NCI-H2227 (cell line): ENCODE measurements around the gene VAV3.
"Not testable (repeated sequence)": the region's sequence is repeated elsewhere in the genome, so short reads cannot be mapped to it uniquely, and the experiment has no call there.

ENCODE experiments used
- DNase-seq: peaks from one replicate; lab custom pipeline; 2025; ENCODE audit not compliant: unreplicated experiment; lab: John Stamatoyannopoulos, UW

VAV3 gene

GRCh38 chr1:107895403-107896191, 69.4 kb downstream of the VAV3 start:
- no peak for DNase-seq

- DNase-seq, result no peak
These were observed 70.4 kb downstream of the VAV3 start for GRCh38 chr1:107894605-107895004.

GRCh38 chr1:107893350-107893749, 71.6 kb downstream of the VAV3 start:
- DNase-seq, result not testable (repeated sequence)

DNA sequence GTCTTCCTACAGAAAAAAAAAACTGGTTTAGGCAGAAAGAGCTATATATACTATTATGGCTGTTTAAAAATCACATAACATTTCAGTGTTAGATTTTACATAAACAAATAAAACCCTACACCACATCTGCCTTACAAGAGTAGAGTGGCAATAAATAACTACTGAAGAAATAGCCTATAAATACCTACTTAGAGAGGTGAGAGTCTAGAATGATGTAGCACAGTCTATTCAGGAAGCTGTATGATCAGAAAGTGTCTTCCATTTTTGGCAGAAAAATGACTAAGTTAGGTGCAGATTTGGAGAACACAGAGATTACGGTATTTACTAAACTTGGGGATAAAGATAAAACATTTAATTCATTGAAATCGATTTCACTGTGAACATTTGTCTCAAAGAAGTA, 75.5 kb downstream of the VAV3 start:
- DNase-seq, result no peak

DNA sequence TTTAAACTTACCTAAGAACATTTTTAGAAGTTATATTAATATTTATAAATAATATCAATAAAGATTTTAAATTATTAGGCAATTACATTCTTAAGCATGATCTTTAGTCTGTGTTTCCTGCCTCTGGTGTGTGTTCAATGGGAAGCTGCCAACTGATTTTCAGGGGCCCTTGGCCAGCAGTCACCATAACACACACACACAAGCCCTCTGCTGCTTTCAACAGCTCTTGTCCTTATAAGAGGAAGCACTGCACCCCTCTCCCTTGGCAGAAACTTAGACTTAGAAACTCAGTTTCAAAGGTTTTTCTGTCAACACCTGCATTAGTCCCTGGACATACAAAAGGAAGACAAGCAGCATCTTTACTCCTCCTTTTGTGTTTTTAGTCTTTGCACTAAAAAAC, 81.4 kb downstream of the VAV3 start:
- no peak for DNase-seq

DNA sequence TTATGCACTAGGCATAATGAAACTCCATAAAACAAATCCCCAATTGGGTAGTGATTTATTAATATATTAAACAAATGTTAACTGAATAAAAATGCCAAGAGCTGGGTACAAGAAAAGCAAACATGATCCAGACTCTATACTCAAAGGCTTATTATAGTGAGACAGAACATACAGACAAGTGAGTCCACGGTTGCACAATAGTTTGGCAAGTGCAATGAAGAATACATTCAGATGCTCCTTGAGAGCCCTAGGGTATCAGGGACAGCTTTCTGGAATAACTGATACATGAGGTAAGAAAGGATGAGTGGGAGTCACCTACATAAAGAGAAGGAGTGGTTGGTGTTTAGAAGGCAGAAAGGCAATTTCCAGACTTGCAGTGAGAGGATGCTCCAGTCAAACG, 85.1 kb downstream of the VAV3 start:
- no peak for DNase-seq

DNA sequence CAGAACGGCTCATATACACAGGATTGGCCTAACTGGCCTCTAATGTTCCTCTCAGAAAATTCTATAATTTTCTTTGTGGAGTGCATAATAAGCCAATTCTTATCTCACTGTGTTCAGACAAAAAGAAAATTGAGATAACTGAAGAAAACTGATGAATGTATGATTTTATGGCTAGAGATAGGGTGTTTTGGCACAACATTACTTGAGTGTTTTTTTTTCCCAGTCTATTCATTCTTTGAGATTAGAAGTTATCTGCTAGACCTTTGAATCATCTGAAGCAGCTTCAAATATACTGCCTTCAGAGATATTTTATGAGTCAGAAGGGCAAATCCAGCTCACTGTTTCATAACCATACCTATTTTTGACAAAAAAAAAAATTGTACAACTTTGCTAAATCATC, 85.6 kb downstream of the VAV3 start:
- DNase-seq, result no peak

DNA sequence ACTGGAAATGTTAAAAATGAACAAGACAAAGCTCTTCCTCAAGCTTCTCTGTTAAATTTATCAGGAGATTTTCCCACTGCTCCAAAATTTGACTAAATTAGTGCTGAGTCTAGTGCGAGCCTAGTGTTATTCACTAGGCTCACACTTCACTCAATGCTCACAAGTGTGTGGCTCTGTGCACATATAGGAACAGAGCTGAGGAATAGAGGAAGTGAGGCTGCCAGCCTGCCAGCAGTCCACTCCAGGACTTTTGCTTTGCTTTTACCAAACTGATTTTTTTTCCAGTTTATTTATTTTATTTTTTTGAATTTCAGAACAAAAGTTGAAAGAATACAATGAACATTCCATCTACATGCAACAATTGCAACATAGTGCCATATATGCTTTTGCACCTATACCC, 87.2 kb downstream of the VAV3 start:
- no peak for DNase-seq

- DNase-seq, result no peak
These were observed 87.9 kb downstream of the VAV3 start for GRCh38 chr1:107877092-107877491.

GRCh38 chr1:107875689-107876088, 89.3 kb downstream of the VAV3 start:
- no peak for DNase-seq

- DNase-seq, result no peak
These were observed 90.8 kb downstream of the VAV3 start for GRCh38 chr1:107874221-107874620.

DNA sequence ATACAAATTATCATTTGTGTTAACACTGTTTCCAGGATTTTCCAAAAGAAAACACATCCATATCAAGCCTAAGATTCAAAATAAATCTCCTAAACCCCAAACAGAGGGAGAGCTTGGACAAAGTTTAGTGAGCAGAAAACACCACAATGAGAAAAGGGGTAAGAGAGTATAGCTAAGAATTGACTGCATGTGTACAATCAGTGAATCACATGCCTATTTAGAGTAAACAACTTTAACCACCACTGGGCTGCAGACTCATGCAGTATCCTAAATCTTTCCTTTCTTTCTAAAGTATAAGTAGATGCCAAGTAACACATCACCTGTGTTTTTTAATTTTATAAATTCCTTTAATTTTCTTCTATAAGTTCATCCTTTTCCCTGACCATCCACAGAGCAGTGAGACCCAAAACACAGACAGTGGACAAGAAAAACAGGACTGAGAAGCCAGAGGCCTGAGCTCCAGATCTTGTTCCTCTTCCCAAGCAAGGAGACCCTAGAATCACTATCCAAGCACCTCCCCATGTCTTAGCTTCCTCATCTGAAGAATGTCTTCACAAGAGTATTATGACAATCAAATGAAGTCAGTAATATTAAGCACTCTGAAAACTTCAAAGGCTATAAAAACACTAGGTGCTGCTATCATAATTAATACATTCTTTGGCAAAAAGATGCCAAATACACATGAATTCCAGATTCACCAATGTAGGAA, 93.1 kb downstream of the VAV3 start:
- DNase-seq, result no peak

DNA sequence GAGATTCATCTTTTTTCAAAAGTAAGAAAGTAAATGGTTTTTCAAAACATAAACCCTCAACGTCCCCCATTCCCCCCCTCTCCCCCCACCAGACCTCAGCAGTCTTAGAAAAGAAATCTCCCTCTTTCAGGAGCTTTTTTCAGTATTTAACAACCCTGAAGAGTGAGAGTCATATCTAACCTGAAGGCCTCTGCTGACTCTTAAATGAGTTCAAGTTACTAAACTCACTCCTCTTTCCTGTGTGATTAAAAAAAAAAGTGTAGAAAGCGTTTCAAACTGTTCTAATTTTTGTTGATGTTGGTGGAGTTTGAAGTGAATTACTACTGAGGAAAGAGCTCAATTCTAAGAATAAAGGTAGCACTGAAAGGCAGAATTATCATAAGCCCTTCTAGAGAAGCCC, 93.7 kb downstream of the VAV3 start:
- no peak for DNase-seq

DNA sequence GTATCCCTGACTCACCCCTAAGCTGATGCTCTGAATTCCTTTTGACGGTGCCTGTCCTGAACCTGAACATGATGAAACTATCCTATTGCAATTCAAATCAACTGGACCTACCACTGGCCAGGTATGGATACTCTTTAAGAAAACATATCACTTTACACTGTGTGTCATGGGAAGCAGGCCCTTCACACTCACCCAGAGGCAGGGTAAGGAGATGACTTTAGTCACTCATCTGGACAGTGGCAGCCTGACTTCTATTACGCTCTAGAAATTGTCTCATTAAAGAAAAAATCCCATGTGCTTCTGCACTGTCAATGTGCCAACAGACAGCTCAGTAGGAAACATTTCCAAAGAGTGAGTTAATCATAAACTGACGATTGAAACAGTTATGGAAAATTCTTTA, 94.3 kb downstream of the VAV3 start:
- no peak for DNase-seq

- DNase-seq, result no peak
These were observed 97.1 kb downstream of the VAV3 start for GRCh38 chr1:107867897-107868296.

- DNase-seq, result peak; percentile 11
These were observed 97.6 kb downstream of the VAV3 start for GRCh38 chr1:107867422-107867821.

- no peak for DNase-seq
These were observed 98.1 kb downstream of the VAV3 start for GRCh38 chr1:107866870-107867269.

- no peak for DNase-seq
These were observed 99.4 kb downstream of the VAV3 start for GRCh38 chr1:107865627-107866026.

DNA sequence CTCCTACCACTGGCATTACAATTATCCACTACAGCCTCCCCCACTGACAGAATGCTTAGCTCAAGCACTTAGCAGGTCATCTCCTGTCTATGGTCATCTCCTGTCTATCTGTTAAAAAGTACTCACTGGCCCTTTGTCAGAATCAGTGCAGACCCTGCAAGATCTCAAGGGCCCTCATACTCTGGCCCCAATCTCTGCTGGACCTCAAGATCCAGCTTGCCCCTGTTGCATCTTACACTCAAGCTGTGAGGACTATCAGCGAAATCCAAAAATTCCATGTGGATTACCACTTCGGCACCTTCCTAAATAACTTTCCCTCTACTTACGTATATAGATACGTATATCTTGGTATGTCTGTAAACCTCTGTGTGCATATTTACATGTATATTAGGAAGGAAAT, 101.6 kb downstream of the VAV3 start:
- no peak for DNase-seq

DNA sequence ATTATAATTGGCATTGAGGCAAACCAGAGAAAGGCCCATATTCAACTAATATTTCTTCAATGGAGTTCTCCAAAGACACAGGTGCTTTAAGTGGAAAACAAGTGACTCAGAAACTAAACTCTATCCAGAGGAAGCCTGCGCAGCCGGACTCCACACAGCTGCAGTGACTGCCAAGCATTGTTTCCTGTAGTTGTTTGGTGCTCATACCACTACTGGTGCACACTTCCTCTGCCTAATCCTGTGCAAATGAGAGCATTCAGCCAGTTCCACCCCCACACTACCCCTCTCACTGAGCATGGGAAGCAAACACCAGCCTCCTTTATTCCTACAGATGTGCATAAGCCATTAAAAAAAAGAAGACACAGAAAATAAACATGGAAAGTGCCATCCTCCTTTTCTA, 102.9 kb downstream of the VAV3 start:
- no peak for DNase-seq

- no peak for DNase-seq
These were observed 106.7 kb downstream of the VAV3 start for GRCh38 chr1:107858323-107858722.

DNA sequence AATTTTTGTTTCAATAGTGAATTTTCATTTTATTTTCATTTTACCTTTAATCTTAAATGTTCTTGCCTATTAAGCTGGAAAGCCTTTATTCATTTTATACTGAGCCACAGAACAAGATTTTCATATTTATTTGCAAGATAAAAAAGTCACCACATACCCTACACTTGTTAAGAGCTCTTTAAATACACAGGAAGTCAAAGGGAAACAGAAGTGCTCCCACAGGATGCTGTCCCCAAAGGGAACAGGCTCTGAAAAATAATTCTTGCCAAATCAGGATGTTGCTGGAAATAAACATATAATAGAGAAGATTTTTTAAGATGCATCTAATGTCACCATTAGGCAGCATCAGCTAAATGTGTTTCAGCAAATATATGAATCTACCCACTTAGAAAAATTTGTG, 113.6 kb downstream of the VAV3 start:
- DNase-seq, result no peak
